Thymus (tissue), 11 donors: ENCODE measurements around the gene NUBPL. TPM values are rescaled to one million over a fixed set of nuclear protein-coding genes. Genes with fewer than 3 reads are reported as not detected.
"Not testable (repeated sequence)": the region's sequence is repeated elsewhere in the genome, so short reads cannot be mapped to it uniquely, and the experiment has no call there.

Experiments used
- DNase-seq, 9 donors: peaks; one replicate each; pipeline ENCODE4 v3.0.0-alpha.2; 2013; ENCODE audit warnings: low spot score in 9 of 9, low read depth in 6 of 9, missing footprints in 1 of 9
- H3K27ac ChIP-seq, 2 donors: one replicate each; pipeline ENCODE4 v1.5.1; 2013; ENCODE audit warnings: control low read depth in 1 of 2, low read depth in 1 of 2, low read length in 1 of 2, mild to moderate bottlenecking in 1 of 2, moderate library complexity in 1 of 2
- H3K27me3 ChIP-seq, 2 donors: one replicate each; pipeline ENCODE4 v1.5.1; 2013; ENCODE audit warnings: low read length in 1 of 2; ENCODE audit not compliant: control insufficient read depth in 2 of 2, insufficient read depth in 1 of 2
- H3K36me3 ChIP-seq, 2 donors: one replicate each; pipeline ENCODE4 v1.5.1; 2013; ENCODE audit warnings: low read length in 1 of 2, mild to moderate bottlenecking in 1 of 2, moderate library complexity in 1 of 2; ENCODE audit not compliant: control insufficient read depth in 2 of 2, insufficient read depth in 2 of 2
- H3K4me1 ChIP-seq, 2 donors: one replicate each; pipeline ENCODE4 v1.5.1; 2013; ENCODE audit warnings: low read length in 2 of 2; ENCODE audit not compliant: control insufficient read depth in 2 of 2, insufficient read depth in 2 of 2
- H3K4me3 ChIP-seq, 2 donors: one replicate each; pipeline ENCODE4 v1.5.1; 2013; ENCODE audit warnings: low read length in 2 of 2, control low read depth in 1 of 2, mild to moderate bottlenecking in 1 of 2
- H3K9me3 ChIP-seq, 2 donors: one replicate each; pipeline ENCODE4 v1.5.1; 2013; ENCODE audit warnings: low read length in 1 of 2, mild to moderate bottlenecking in 1 of 2; ENCODE audit not compliant: control insufficient read depth in 2 of 2, insufficient read depth in 1 of 2
- WGBS: extraction: QIAGEN DNeasy Blood & Tissue Kit; methylation state at CpG from one replicate; pipeline ENCODE4 v1.1.7; 2013; 5-methylcytosine and 5-hydroxymethylcytosine counted together
- polyA plus RNA-seq: library from polyadenylated mRNA; stranded (reverse); fragments of 200-250 nt; gene quantifications from one replicate; pipeline ENCODE4 v1.2.3, GENCODE V29; 2013
- total RNA-seq: library from RNA; stranded (reverse); fragments of 120-200 nt; gene quantifications from one replicate; pipeline ENCODE4 v1.2.4, GENCODE V29; 2013
- donor health status: healthy.

The NUBPL gene
- total and polyA plus RNA-seq, 2 donors: 7.4 to 14.2 TPM

- H3K36me3 ChIP-seq: no peaks in the 10 kb centered on the region
- H3K27ac ChIP-seq: no peak overlapping the region
- DNase-seq: no peak
- H3K4me1 ChIP-seq: no peaks in the 10 kb centered on the region
- H3K9me3 ChIP-seq: peaks cover 0 to 6% of the 10 kb centered on the region in 2 donors
- no peaks in the 10 kb centered on the region for H3K27me3 ChIP-seq
- H3K4me3 ChIP-seq: no peak overlapping the region
Observed at GRCh38 chr14:31699809-31700208, 138.6 kb downstream of the NUBPL start.

- DNase-seq: no peak
- WGBS: 95% methylated on average over 35 of the region's 35 CpGs
- Histone ChIP-seq H3K27ac (no peak overlapping the region), H3K27me3 (no peaks in the 10 kb centered on the region), H3K4me1 (no peaks in the 10 kb centered on the region), H3K9me3 (peaks cover 0 to 9% of the 10 kb centered on the region in 2 donors), H3K36me3 (no peaks in the 10 kb centered on the region), H3K4me3 (no peak overlapping the region)
Observed at GRCh38 chr14:31700282-31701074, 139.3 kb downstream of the NUBPL start.

GRCh38 chr14:31702130-31702529 is 140.9 kb downstream of the NUBPL start:
- no peaks in the 10 kb centered on the region for H3K36me3 ChIP-seq
- 97% methylated on average over 2 of the region's 2 CpGs for WGBS
- peaks cover 1 to 13% of the 10 kb centered on the region in 2 donors for H3K9me3 ChIP-seq
- no peaks in the 10 kb centered on the region for H3K27me3 ChIP-seq
- no peak overlapping the region for H3K4me3 ChIP-seq
- no peaks in the 10 kb centered on the region for H3K4me1 ChIP-seq
- no peak for DNase-seq
- H3K27ac ChIP-seq: no peak overlapping the region

GRCh38 chr14:31703056-31703455 is 141.9 kb downstream of the NUBPL start:
- no peak overlapping the region for H3K4me3 ChIP-seq
- H3K9me3 ChIP-seq: peaks cover 1 to 13% of the 10 kb centered on the region in 2 donors
- H3K4me1 ChIP-seq: no peaks in the 10 kb centered on the region
- WGBS: 70% methylated on average over 2 of the region's 2 CpGs
- DNase-seq: no peak
- H3K27ac ChIP-seq: no peak overlapping the region
- H3K27me3 ChIP-seq: no peaks in the 10 kb centered on the region
- H3K36me3 ChIP-seq: no peaks in the 10 kb centered on the region

- H3K27ac ChIP-seq: no peak overlapping the region
- 85% methylated on average over 14 of the region's 14 CpGs for WGBS
- no peak for DNase-seq
Observed at GRCh38 chr14:31705731-31706130, 144.5 kb downstream of the NUBPL start.

GRCh38 chr14:31708661-31709060 is 147.5 kb downstream of the NUBPL start:
- peaks cover 1 to 16% of the 10 kb centered on the region in 2 donors for H3K9me3 ChIP-seq
- H3K27ac ChIP-seq, H3K4me3 ChIP-seq, DNase-seq, H3K36me3 ChIP-seq, H3K4me1 ChIP-seq, H3K27me3 ChIP-seq: not testable (repeated sequence)
- 98% methylated on average over 7 of the region's 7 CpGs for WGBS

More at GRCh38 chr14:31705731-31706130, 144.5 kb downstream of the NUBPL start:
- Histone ChIP-seq H3K4me3 (no peak overlapping the region), H3K27me3 (no peaks in the 10 kb centered on the region), H3K9me3 (peaks cover 1 to 11% of the 10 kb centered on the region in 2 donors), H3K36me3 (no peaks in the 10 kb centered on the region), H3K4me1 (no peaks in the 10 kb centered on the region)

- DNase-seq: no peak
Observed at GRCh38 chr14:31712244-31713127, 151.3 kb downstream of the NUBPL start.

GRCh38 chr14:31716208-31716607 is 155.0 kb downstream of the NUBPL start:
- Histone ChIP-seq H3K9me3 (peaks cover 0 to 9% of the 10 kb centered on the region in 2 donors), H3K27ac (no peak overlapping the region), H3K36me3 (no peaks in the 10 kb centered on the region), H3K27me3 (no peaks in the 10 kb centered on the region), H3K4me1 (no peaks in the 10 kb centered on the region), H3K4me3 (no peak overlapping the region)
- no peak for DNase-seq

More at GRCh38 chr14:31712244-31713127, 151.3 kb downstream of the NUBPL start:
- Histone ChIP-seq H3K27ac (no peak overlapping the region), H3K4me3 (no peak overlapping the region), H3K27me3 (no peaks in the 10 kb centered on the region), H3K4me1 (no peaks in the 10 kb centered on the region), H3K36me3 (no peaks in the 10 kb centered on the region), H3K9me3 (peaks cover 0 to 9% of the 10 kb centered on the region in 2 donors)
- WGBS: 97% methylated on average over 18 of the region's 18 CpGs
